Peyer's patch (tissue), 4 donors: Measurements from ENCODE around the gene UBE2D1. TPM values are rescaled to one million over a fixed set of nuclear protein-coding genes. Genes with fewer than 3 reads are reported as not detected.

Experiments
- DNase-seq, 3 donors: peaks; one replicate each; pipeline ENCODE4 v3.0.0-alpha.2; 2017 to 2019
- H3K27ac ChIP-seq, 4 donors: fragments of 200-600 bp; sonication (generic); one replicate each; pipeline ENCODE4 v1.5.1; 2016 to 2019
- H3K27me3 ChIP-seq, 2 donors: fragments of 200-600 bp; sonication (generic); one replicate each; pipeline ENCODE4 v1.5.1; 2019
- H3K36me3 ChIP-seq, 3 donors: fragments of 200-600 bp; sonication (generic); one replicate each; pipeline ENCODE4 v1.5.1; 2016 to 2019
- H3K4me1 ChIP-seq, 4 donors: fragments of 200-600 bp; sonication (generic); one replicate each; pipeline ENCODE4 v1.5.1; 2016 to 2019
- H3K4me3 ChIP-seq, 4 donors: fragments of 200-600 bp; sonication (generic); 1 replicate in 3 of 4; 2 replicates in 1 of 4; pipeline ENCODE4 v1.5.1; 2016 to 2019; ENCODE audit warnings: mild to moderate bottlenecking in 1 of 4
- H3K9me3 ChIP-seq, 4 donors: fragments of 200-600 bp; sonication (generic); one replicate each; pipeline ENCODE4 v1.5.1; 2016 to 2019; ENCODE audit warnings: mild to moderate bottlenecking in 1 of 4
- CTCF ChIP-seq, 6 experiments: fragments of 450-650 bp in 4 of 6; fragments of 200-600 bp in 2 of 6; sonication (generic) in 1 of 6; IDR thresholded peaks; one replicate each; pipeline ENCODE4 v1.5.1; 2017 to 2019; ENCODE audit warnings: antibody characterized with exemption in 6 of 6, mild to moderate bottlenecking in 3 of 6, moderate library complexity in 1 of 6
- POLR2A ChIP-seq, 2 donors: fragments of 450-650 bp; IDR thresholded peaks; one replicate each; pipeline ENCODE4 v1.5.1; 2017; ENCODE audit warnings: antibody characterized with exemption in 2 of 2, mild to moderate bottlenecking in 2 of 2, moderate library complexity in 2 of 2
- total RNA-seq, 4 donors: library from RNA; depleted of rRNA; stranded (reverse); fragments of >200 nt; gene quantifications; one replicate each; pipeline ENCODE4 v1.1.0, GENCODE V29; 2016

UBE2D1 gene
- total RNA-seq, 4 donors from 2014 or later = 3.5 to 11.9 (median 9.6) TPM

- peak in 2 of 3 donors; percentile 25 to 59 for DNase-seq
- peak overlapping the region; percentile 74 to 86 (median 82) for H3K27ac ChIP-seq
Observed at GRCh38 chr10:58335306-58336005, 650 bp downstream of the UBE2D1 start.

GRCh38 chr10:58336242-58336641 is 1.4 kb downstream of the UBE2D1 start:
- H3K27me3 ChIP-seq = no peaks in the 10 kb centered on the region
- TF ChIP-seq CTCF (IDR thresholded peaks at IDR 0.05) = no peak
- TF ChIP-seq POLR2A (IDR thresholded peaks at IDR 0.05) = no peak
- H3K4me3 ChIP-seq = peak overlapping the region in 2 of 4 donors; percentile 84 to 87
- H3K36me3 ChIP-seq = no peaks in the 10 kb centered on the region
- H3K9me3 ChIP-seq = no peaks in the 10 kb centered on the region
- no peak for DNase-seq
- H3K4me1 ChIP-seq = peaks cover 0 to 10% (median 0%) of the 10 kb centered on the region in 4 donors
- H3K27ac ChIP-seq = no peak overlapping the region

More at GRCh38 chr10:58335306-58336005, 650 bp downstream of the UBE2D1 start:
- Histone ChIP-seq H3K4me1 (peaks cover 0 to 10% (median 0%) of the 10 kb centered on the region in 4 donors), H3K36me3 (no peaks in the 10 kb centered on the region), H3K27me3 (no peaks in the 10 kb centered on the region), H3K4me3 (peak overlapping the region; percentile 73 to 88 (median 86)), H3K9me3 (no peaks in the 10 kb centered on the region)
- TF ChIP-seq POLR2A (IDR thresholded peaks at IDR 0.05) (no peak), CTCF (IDR thresholded peaks at IDR 0.05) (no peak)

DNA sequence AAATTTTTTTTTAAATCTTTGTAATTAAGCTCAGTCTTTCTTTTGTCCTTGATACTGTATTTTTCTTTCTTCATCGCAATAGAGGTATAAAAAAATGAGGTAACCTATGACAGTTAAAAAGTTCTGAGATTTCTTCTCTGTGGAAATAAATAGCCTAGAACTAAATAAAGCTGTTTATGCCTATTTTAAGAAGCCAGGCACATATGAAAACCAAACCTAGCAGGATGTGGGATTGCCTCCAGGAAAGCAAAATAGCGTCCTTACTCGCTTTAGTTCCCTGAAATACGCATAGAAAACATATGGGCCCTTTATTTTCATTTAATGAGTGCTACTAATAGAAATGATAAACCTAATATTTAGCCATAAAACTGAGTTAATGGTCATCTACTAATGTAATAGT is 6.6 kb downstream of the UBE2D1 start:
- TF ChIP-seq POLR2A (IDR thresholded peaks at IDR 0.05) (no peak), CTCF (IDR thresholded peaks at IDR 0.05) (no peak)
- no peak for DNase-seq
- no peaks in the 10 kb centered on the region for H3K27me3 ChIP-seq
- no peaks in the 10 kb centered on the region for H3K9me3 ChIP-seq
- no peaks in the 10 kb centered on the region for H3K36me3 ChIP-seq
- peaks cover 0 to 2% (median 0%) of the 10 kb centered on the region in 4 donors for H3K4me1 ChIP-seq
- H3K27ac ChIP-seq = no peak overlapping the region
- no peak overlapping the region for H3K4me3 ChIP-seq

DNA sequence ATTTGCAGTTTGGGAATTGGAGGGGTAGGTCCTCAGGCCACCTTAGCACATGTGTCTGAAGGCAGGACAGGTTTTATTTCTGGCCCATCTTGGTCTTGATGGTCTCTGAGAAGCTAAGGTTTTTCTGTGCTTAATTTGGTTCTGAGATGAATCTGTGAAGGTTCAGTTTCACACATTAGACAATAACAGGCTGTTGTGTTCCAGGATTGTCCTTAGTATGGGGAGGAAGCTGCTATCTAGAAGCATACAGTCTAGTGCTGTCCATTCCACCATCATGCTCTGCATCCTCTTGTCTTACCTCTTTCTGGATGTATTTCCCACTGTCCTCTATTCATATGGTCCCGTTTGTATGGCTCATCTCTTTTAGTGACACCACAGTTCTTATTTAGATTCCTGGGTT is 7.1 kb downstream of the UBE2D1 start:
- Histone ChIP-seq H3K9me3 (no peaks in the 10 kb centered on the region), H3K36me3 (no peaks in the 10 kb centered on the region), H3K27ac (no peak overlapping the region), H3K27me3 (no peaks in the 10 kb centered on the region), H3K4me1 (no peaks in the 10 kb centered on the region), H3K4me3 (no peak overlapping the region)
- TF ChIP-seq POLR2A (IDR thresholded peaks at IDR 0.05) = no peak
- no peak for TF ChIP-seq CTCF (IDR thresholded peaks at IDR 0.05)
- DNase-seq = no peak

GRCh38 chr10:58347967-58348366 is 13.2 kb downstream of the UBE2D1 start:
- Histone ChIP-seq H3K36me3 (no peaks in the 10 kb centered on the region), H3K4me1 (no peaks in the 10 kb centered on the region), H3K9me3 (no peaks in the 10 kb centered on the region), H3K4me3 (no peak overlapping the region), H3K27ac (no peak overlapping the region), H3K27me3 (no peaks in the 10 kb centered on the region)
- no peak for DNase-seq
- TF ChIP-seq CTCF (IDR thresholded peaks at IDR 0.05) (no peak), POLR2A (IDR thresholded peaks at IDR 0.05) (no peak)
